Measurements from ENCODE around the gene SAT1.

- no peak for TF ChIP-seq CTCF (IDR thresholded peaks at IDR 0.05; ENCODE audit: insufficient read depth, low read length)
- no peak for TF ChIP-seq SPI1 (IDR thresholded peaks at IDR 0.05; ENCODE audit: borderline replicate concordance, low read depth)
- no peak for TF ChIP-seq POLR2AphosphoS5 (IDR thresholded peaks at IDR 0.05; ENCODE audit: low read depth)
Observed at GRCh38 chrX:23822841-23823240, 39.9 kb downstream of the SAT1 start.
